WTC11 (cell line): Measurements from ENCODE around the gene KNOP1. TPM values are rescaled to one million over a fixed set of nuclear protein-coding genes. Genes with fewer than 3 reads are reported as not detected.

Experiments
- ATAC-seq: fragments of 200-7000 bp; cut with Tn5 transposase; 2 replicates; pipeline ENCODE4 v1.10.0; 2021; ENCODE audit warnings: mild to moderate bottlenecking, moderate library complexity
- CTCF ChIA-PET: fragments of 300-600 bp; sonication (Branson Sonifier 250); formaldehyde crosslinking; loops from one replicate; lab custom pipeline; 2021; ENCODE audit warnings: antibody characterized with exemption; lab: Charles Lee
- POLR2A ChIA-PET: fragments of 350-600 bp; sonication (Branson Sonifier 250); formaldehyde crosslinking; loops from one replicate; lab custom pipeline; 2021; ENCODE audit warnings: antibody characterized with exemption; lab: Charles Lee
- DNase-seq: peaks from one replicate; pipeline ENCODE4 v3.0.0; 2021; ENCODE audit warnings: low spot score
- H3K27ac Mint-ChIP-seq: 2 replicates; pipeline ENCODE4 v1.8.0; 2021; ENCODE audit warnings: mixed read lengths
- H3K27me3 Mint-ChIP-seq: 2 replicates; pipeline ENCODE4 v1.8.0; 2021; ENCODE audit warnings: low read depth, mild to moderate bottlenecking, moderate library complexity, mixed read lengths
- H3K36me3 Mint-ChIP-seq: 2 replicates; pipeline ENCODE4 v1.8.0; 2021; ENCODE audit warnings: mixed read lengths
- H3K4me1 Mint-ChIP-seq: 2 replicates; pipeline ENCODE4 v1.8.0; 2022; ENCODE audit warnings: mixed read lengths
- H3K4me3 Mint-ChIP-seq: 2 replicates; pipeline ENCODE4 v1.8.0; 2021; ENCODE audit warnings: mild to moderate bottlenecking, moderate library complexity, mixed read lengths
- H3K9me3 Mint-ChIP-seq: 2 replicates; pipeline ENCODE4 v1.8.0; 2021; ENCODE audit warnings: mixed read lengths
- HMGA2 ChIP-seq: fragments of 250-450 bp; sonication (Bioruptor Pico); IDR thresholded peaks from 2 replicates; pipeline ENCODE4 v1.4.0; 2021; ENCODE audit warnings: mild to moderate bottlenecking, moderate library complexity
- JUN ChIP-seq: sonication (generic); formaldehyde crosslinking; IDR thresholded peaks from 2 replicates; pipeline ENCODE4 v1.8.0; 2023; ENCODE audit warnings: mild to moderate bottlenecking, missing genetic modification reagents
- KAT7 ChIP-seq: sonication (generic); formaldehyde crosslinking; IDR thresholded peaks from 2 replicates; pipeline ENCODE4 v1.8.1; 2023; ENCODE audit warnings: missing genetic modification reagents, mild to moderate bottlenecking, borderline replicate concordance
- NFYB ChIP-seq: sonication (generic); formaldehyde crosslinking; conservative IDR thresholded peaks from 2 replicates; pipeline ENCODE4 v1.8.0; 2022; ENCODE audit warnings: low read depth, missing genetic modification reagents
- NR1H2 ChIP-seq: sonication (generic); formaldehyde crosslinking; IDR thresholded peaks from 2 replicates; pipeline ENCODE4 v1.9.0; 2021; ENCODE audit warnings: mild to moderate bottlenecking, moderate library complexity, missing genetic modification reagents
- NR3C1 ChIP-seq: sonication (generic); formaldehyde crosslinking; conservative IDR thresholded peaks from 2 replicates; pipeline ENCODE4 v1.8.1; 2023; ENCODE audit warnings: low read depth, mild to moderate bottlenecking, missing genetic modification reagents
- RELA ChIP-seq: sonication (generic); formaldehyde crosslinking; IDR thresholded peaks from 2 replicates; pipeline ENCODE4 v1.8.1; 2022; ENCODE audit warnings: missing genetic modification reagents, mild to moderate bottlenecking, borderline replicate concordance
- SMAD4 ChIP-seq: sonication (generic); formaldehyde crosslinking; IDR thresholded peaks from 2 replicates; pipeline ENCODE4 v1.8.0; 2022; ENCODE audit warnings: mild to moderate bottlenecking, missing genetic modification reagents
- ZNF263 ChIP-seq: sonication (generic); formaldehyde crosslinking; IDR thresholded peaks from 2 replicates; pipeline ENCODE4 v1.8.1; 2022; ENCODE audit warnings: low read depth, mild to moderate bottlenecking, moderate library complexity, missing genetic modification reagents
- ZNF317 ChIP-seq: sonication (generic); formaldehyde crosslinking; IDR thresholded peaks from 2 replicates; pipeline ENCODE4 v1.8.1; 2023; ENCODE audit warnings: low read depth, mild to moderate bottlenecking, moderate library complexity, missing genetic modification reagents, borderline replicate concordance
- ZNF671 ChIP-seq: fragments of 250-450 bp; sonication (Bioruptor Pico); IDR thresholded peaks from 2 replicates; pipeline ENCODE4 v1.8.0; 2021; ENCODE audit warnings: mild to moderate bottlenecking
- total RNA-seq: library from RNA; stranded (reverse); gene quantifications from 3 replicates; pipeline ENCODE4 v1.2.3, GENCODE V29; 2021
- TF ChIP-seq, protein P1 (sequence below): fragments of 250-450 bp; sonication (Bioruptor Pico); IDR thresholded peaks from 2 replicates; pipeline ENCODE4 v1.9.0; 2021; ENCODE audit warnings: mild to moderate bottlenecking, borderline replicate concordance
- TF ChIP-seq, protein P2 (sequence below): sonication (generic); formaldehyde crosslinking; IDR thresholded peaks from 2 replicates; pipeline ENCODE4 v1.8.1; 2022; ENCODE audit warnings: mild to moderate bottlenecking, missing genetic modification reagents, moderate library complexity, borderline replicate concordance
- TF ChIP-seq, protein P3 (sequence below): fragments of 250-450 bp; sonication (Bioruptor Pico); IDR thresholded peaks from 2 replicates; pipeline ENCODE4 v2.1.2; 2022; ENCODE audit warnings: mild to moderate bottlenecking, moderate library complexity
- TF ChIP-seq, protein P4 (sequence below): sonication (generic); formaldehyde crosslinking; IDR thresholded peaks from 2 replicates; pipeline ENCODE4 v1.8.1; 2023; ENCODE audit warnings: mild to moderate bottlenecking, missing genetic modification reagents
- TF ChIP-seq, protein P5 (sequence below): sonication (generic); formaldehyde crosslinking; IDR thresholded peaks from 2 replicates; pipeline ENCODE4 v1.8.0; 2022; ENCODE audit warnings: mild to moderate bottlenecking, missing genetic modification reagents
- TF ChIP-seq, protein P6 (sequence below): sonication (generic); formaldehyde crosslinking; IDR thresholded peaks from 2 replicates; pipeline ENCODE4 v1.8.1; 2023; ENCODE audit warnings: mild to moderate bottlenecking, moderate library complexity, missing genetic modification reagents
- TF ChIP-seq, protein P7 (sequence below): sonication (generic); formaldehyde crosslinking; IDR thresholded peaks from 2 replicates; pipeline ENCODE4 v1.8.0; 2022; ENCODE audit warnings: mild to moderate bottlenecking, missing genetic modification reagents
- TF ChIP-seq, protein P8 (sequence below): sonication (generic); formaldehyde crosslinking; IDR thresholded peaks from 2 replicates; pipeline ENCODE4 v1.8.0; 2022; ENCODE audit warnings: missing genetic modification reagents

KNOP1 gene
- total RNA-seq, 1 experiment from 2014 or later = 102 TPM

DNA sequence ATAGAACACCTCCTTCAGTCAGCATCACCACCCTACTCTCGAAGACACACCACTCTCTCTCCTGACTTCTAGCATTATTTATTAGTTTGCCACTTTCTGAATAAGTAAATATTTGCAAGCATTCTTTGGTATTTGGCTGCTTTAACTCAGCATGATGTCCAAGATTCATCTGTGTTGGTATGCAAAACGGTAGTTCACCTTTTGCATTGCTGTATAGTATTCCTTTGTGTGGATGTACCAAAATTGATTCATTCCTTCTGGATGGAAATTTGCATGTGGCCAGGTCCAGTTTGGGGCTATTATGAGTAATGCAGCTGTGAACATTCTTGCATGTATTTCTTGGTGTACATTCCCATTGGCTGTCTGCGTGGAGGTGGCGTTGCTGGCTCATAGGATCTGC, 32.9 kb downstream of the KNOP1 start (continued):
- TF ChIP-seq, protein P1, sequence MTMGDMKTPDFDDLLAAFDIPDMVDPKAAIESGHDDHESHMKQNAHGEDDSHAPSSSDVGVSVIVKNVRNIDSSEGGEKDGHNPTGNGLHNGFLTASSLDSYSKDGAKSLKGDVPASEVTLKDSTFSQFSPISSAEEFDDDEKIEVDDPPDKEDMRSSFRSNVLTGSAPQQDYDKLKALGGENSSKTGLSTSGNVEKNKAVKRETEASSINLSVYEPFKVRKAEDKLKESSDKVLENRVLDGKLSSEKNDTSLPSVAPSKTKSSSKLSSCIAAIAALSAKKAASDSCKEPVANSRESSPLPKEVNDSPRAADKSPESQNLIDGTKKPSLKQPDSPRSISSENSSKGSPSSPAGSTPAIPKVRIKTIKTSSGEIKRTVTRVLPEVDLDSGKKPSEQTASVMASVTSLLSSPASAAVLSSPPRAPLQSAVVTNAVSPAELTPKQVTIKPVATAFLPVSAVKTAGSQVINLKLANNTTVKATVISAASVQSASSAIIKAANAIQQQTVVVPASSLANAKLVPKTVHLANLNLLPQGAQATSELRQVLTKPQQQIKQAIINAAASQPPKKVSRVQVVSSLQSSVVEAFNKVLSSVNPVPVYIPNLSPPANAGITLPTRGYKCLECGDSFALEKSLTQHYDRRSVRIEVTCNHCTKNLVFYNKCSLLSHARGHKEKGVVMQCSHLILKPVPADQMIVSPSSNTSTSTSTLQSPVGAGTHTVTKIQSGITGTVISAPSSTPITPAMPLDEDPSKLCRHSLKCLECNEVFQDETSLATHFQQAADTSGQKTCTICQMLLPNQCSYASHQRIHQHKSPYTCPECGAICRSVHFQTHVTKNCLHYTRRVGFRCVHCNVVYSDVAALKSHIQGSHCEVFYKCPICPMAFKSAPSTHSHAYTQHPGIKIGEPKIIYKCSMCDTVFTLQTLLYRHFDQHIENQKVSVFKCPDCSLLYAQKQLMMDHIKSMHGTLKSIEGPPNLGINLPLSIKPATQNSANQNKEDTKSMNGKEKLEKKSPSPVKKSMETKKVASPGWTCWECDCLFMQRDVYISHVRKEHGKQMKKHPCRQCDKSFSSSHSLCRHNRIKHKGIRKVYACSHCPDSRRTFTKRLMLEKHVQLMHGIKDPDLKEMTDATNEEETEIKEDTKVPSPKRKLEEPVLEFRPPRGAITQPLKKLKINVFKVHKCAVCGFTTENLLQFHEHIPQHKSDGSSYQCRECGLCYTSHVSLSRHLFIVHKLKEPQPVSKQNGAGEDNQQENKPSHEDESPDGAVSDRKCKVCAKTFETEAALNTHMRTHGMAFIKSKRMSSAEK (CRISPR knock-in tag) = no peak
- TF ChIP-seq RELA (CRISPR knock-in tag) = no peak
- TF ChIP-seq, protein P2, sequence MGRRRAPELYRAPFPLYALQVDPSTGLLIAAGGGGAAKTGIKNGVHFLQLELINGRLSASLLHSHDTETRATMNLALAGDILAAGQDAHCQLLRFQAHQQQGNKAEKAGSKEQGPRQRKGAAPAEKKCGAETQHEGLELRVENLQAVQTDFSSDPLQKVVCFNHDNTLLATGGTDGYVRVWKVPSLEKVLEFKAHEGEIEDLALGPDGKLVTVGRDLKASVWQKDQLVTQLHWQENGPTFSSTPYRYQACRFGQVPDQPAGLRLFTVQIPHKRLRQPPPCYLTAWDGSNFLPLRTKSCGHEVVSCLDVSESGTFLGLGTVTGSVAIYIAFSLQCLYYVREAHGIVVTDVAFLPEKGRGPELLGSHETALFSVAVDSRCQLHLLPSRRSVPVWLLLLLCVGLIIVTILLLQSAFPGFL = no peak
- TF ChIP-seq, protein P3, sequence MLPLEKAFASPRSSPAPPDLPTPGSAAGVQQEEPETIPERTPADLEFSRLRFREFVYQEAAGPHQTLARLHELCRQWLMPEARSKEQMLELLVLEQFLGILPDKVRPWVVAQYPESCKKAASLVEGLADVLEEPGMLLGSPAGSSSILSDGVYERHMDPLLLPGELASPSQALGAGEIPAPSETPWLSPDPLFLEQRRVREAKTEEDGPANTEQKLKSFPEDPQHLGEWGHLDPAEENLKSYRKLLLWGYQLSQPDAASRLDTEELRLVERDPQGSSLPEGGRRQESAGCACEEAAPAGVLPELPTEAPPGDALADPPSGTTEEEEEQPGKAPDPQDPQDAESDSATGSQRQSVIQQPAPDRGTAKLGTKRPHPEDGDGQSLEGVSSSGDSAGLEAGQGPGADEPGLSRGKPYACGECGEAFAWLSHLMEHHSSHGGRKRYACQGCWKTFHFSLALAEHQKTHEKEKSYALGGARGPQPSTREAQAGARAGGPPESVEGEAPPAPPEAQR = no peak
- TF ChIP-seq, protein P4, sequence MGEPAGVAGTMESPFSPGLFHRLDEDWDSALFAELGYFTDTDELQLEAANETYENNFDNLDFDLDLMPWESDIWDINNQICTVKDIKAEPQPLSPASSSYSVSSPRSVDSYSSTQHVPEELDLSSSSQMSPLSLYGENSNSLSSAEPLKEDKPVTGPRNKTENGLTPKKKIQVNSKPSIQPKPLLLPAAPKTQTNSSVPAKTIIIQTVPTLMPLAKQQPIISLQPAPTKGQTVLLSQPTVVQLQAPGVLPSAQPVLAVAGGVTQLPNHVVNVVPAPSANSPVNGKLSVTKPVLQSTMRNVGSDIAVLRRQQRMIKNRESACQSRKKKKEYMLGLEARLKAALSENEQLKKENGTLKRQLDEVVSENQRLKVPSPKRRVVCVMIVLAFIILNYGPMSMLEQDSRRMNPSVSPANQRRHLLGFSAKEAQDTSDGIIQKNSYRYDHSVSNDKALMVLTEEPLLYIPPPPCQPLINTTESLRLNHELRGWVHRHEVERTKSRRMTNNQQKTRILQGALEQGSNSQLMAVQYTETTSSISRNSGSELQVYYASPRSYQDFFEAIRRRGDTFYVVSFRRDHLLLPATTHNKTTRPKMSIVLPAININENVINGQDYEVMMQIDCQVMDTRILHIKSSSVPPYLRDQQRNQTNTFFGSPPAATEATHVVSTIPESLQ = no peak

DNA sequence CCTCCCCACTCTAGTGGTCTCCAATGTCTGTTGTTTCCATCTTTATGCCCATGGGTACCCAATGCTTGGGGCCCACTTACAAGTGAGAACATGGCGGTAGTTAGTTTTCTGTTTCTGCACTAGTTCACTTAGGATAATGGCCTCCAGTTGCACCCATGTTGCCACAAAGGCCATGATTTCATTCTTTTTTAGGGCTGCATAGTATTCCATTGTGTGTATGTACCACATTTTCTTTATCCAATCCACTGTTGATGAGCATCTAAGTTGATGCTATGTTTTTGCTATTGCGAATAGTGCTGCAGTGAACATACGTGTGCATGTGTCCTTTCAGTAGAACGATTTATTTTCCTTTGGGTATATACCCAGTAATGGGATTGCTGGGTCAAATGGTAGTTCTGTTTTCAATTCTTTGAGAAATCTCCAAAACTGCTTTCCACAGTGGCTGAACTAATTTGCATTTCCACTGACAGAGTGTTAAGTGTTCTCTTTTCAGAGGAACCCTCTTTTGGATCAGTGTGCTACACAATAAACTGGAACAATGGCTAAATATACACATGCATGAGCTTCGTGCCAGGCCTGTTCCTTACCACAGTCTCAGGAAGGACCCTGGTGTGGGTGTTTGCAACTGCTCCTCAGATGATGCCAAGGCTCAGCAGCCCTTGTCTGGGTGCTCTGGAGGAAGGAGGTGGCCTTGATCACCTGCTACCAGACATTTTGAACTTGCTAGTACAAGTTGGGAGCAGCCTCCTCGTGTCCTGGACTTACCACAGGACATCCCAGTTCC, 34.4 kb downstream of the KNOP1 start:
- Mint-ChIP-seq H3K27ac (no peak overlapping the region), H3K4me1 (peaks cover 2% of the 10 kb centered on the region; the same call in 1 of the 2 replicates), H3K36me3 (peaks cover 48% of the 10 kb centered on the region), H3K27me3 (no peaks in the 10 kb centered on the region), H3K4me3 (no peak overlapping the region), H3K9me3 (peaks cover 12% of the 10 kb centered on the region)
- ChIA-PET CTCF (no interaction called here), POLR2A (no interaction called here)
- DNase-seq = no peak
- ATAC-seq = no peak
- no peak for TF ChIP-seq NFYB (CRISPR knock-in tag)
- TF ChIP-seq SMAD4 = no peak
- TF ChIP-seq, protein P5, sequence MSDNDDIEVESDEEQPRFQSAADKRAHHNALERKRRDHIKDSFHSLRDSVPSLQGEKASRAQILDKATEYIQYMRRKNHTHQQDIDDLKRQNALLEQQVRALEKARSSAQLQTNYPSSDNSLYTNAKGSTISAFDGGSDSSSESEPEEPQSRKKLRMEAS (CRISPR knock-in tag) = no peak
- no peak for TF ChIP-seq ZNF671 (CRISPR knock-in tag)
- TF ChIP-seq ZNF317 (CRISPR knock-in tag) = no peak
- no peak for TF ChIP-seq KAT7 (CRISPR knock-in tag)
- TF ChIP-seq, protein P6, sequence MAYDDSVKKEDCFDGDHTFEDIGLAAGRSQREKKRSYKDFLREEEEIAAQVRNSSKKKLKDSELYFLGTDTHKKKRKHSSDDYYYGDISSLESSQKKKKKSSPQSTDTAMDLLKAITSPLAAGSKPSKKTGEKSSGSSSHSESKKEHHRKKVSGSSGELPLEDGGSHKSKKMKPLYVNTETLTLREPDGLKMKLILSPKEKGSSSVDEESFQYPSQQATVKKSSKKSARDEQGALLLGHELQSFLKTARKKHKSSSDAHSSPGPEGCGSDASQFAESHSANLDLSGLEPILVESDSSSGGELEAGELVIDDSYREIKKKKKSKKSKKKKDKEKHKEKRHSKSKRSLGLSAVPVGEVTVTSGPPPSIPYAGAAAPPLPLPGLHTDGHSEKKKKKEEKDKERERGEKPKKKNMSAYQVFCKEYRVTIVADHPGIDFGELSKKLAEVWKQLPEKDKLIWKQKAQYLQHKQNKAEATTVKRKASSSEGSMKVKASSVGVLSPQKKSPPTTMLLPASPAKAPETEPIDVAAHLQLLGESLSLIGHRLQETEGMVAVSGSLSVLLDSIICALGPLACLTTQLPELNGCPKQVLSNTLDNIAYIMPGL (CRISPR knock-in tag) = no peak
- TF ChIP-seq, protein P7, sequence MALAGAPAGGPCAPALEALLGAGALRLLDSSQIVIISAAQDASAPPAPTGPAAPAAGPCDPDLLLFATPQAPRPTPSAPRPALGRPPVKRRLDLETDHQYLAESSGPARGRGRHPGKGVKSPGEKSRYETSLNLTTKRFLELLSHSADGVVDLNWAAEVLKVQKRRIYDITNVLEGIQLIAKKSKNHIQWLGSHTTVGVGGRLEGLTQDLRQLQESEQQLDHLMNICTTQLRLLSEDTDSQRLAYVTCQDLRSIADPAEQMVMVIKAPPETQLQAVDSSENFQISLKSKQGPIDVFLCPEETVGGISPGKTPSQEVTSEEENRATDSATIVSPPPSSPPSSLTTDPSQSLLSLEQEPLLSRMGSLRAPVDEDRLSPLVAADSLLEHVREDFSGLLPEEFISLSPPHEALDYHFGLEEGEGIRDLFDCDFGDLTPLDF (CRISPR knock-in tag) = no peak
- no peak for TF ChIP-seq NR3C1
- TF ChIP-seq HMGA2 (CRISPR knock-in tag) = no peak
- TF ChIP-seq ZNF263 = no peak
- no peak for TF ChIP-seq JUN
- no peak for TF ChIP-seq NR1H2 (CRISPR knock-in tag)
- TF ChIP-seq, protein P8, sequence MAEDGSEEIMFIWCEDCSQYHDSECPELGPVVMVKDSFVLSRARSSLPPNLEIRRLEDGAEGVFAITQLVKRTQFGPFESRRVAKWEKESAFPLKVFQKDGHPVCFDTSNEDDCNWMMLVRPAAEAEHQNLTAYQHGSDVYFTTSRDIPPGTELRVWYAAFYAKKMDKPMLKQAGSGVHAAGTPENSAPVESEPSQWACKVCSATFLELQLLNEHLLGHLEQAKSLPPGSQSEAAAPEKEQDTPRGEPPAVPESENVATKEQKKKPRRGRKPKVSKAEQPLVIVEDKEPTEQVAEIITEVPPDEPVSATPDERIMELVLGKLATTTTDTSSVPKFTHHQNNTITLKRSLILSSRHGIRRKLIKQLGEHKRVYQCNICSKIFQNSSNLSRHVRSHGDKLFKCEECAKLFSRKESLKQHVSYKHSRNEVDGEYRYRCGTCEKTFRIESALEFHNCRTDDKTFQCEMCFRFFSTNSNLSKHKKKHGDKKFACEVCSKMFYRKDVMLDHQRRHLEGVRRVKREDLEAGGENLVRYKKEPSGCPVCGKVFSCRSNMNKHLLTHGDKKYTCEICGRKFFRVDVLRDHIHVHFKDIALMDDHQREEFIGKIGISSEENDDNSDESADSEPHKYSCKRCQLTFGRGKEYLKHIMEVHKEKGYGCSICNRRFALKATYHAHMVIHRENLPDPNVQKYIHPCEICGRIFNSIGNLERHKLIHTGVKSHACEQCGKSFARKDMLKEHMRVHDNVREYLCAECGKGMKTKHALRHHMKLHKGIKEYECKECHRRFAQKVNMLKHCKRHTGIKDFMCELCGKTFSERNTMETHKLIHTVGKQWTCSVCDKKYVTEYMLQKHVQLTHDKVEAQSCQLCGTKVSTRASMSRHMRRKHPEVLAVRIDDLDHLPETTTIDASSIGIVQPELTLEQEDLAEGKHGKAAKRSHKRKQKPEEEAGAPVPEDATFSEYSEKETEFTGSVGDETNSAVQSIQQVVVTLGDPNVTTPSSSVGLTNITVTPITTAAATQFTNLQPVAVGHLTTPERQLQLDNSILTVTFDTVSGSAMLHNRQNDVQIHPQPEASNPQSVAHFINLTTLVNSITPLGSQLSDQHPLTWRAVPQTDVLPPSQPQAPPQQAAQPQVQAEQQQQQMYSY (CRISPR knock-in tag) = no peak
